Activated naive CD4-positive, alpha-beta T cell treated with anti-CD3 and anti-CD28 coated beads, Interleukin-2, amount 50 U/mL, for 24 hours (primary cell): ENCODE data around the gene SEC16A.
"Not testable (repeated sequence)": the region's sequence is repeated elsewhere in the genome, so short reads cannot be mapped to it uniquely, and the experiment has no call there.

Experiments used
- H3K27ac Mint-ChIP-seq: one replicate; pipeline ENCODE4 v1.8.0; 2021; ENCODE audit warnings: mild to moderate bottlenecking, mixed read lengths
- H3K27me3 Mint-ChIP-seq: one replicate; pipeline ENCODE4 v1.8.0; 2021; ENCODE audit warnings: mixed read lengths
- H3K36me3 Mint-ChIP-seq: one replicate; pipeline ENCODE4 v1.8.0; 2021; ENCODE audit warnings: mixed read lengths
- H3K4me1 Mint-ChIP-seq: one replicate; pipeline ENCODE4 v1.8.0; 2021; ENCODE audit warnings: mixed read lengths
- H3K4me3 Mint-ChIP-seq: one replicate; pipeline ENCODE4 v1.8.0; 2021; ENCODE audit warnings: mild to moderate bottlenecking, mixed read lengths
- H3K9me3 Mint-ChIP-seq: one replicate; pipeline ENCODE4 v1.8.0; 2021; ENCODE audit warnings: mixed read lengths

Gene SEC16A

GRCh38 chr9:136416914-136417313, 65.9 kb downstream of the SEC16A start:
- Mint-ChIP-seq H3K4me1 (peaks cover 15% of the 10 kb centered on the region), H3K36me3 (peaks cover 12% of the 10 kb centered on the region), H3K4me3 (no peak overlapping the region), H3K27ac (no peak overlapping the region), H3K9me3 (no peaks in the 10 kb centered on the region), H3K27me3 (no peaks in the 10 kb centered on the region)

- Mint-ChIP-seq H3K4me1 (peaks cover 19% of the 10 kb centered on the region), H3K27me3 (no peaks in the 10 kb centered on the region), H3K4me3 (no peak overlapping the region), H3K27ac (no peak overlapping the region), H3K36me3 (peaks cover 12% of the 10 kb centered on the region), H3K9me3 (no peaks in the 10 kb centered on the region)
These were observed 66.4 kb downstream of the SEC16A start for GRCh38 chr9:136416427-136416826.

- Mint-ChIP-seq H3K27ac (no peak overlapping the region), H3K4me3 (peak overlapping the region; percentile 4)
These were observed 69.9 kb downstream of the SEC16A start for GRCh38 chr9:136412962-136413361.

GRCh38 chr9:136411378-136411777, 71.5 kb downstream of the SEC16A start:
- peak overlapping the region; percentile 97 for H3K4me3 Mint-ChIP-seq
- H3K27me3 Mint-ChIP-seq: no peaks in the 10 kb centered on the region
- H3K36me3 Mint-ChIP-seq: peaks cover 18% of the 10 kb centered on the region
- H3K27ac Mint-ChIP-seq: peak overlapping the region; percentile 38
- no peaks in the 10 kb centered on the region for H3K9me3 Mint-ChIP-seq
- H3K4me1 Mint-ChIP-seq: peaks cover 52% of the 10 kb centered on the region

More at GRCh38 chr9:136412962-136413361, 69.9 kb downstream of the SEC16A start:
- no peaks in the 10 kb centered on the region for H3K9me3 Mint-ChIP-seq
- H3K36me3 Mint-ChIP-seq: peaks cover 15% of the 10 kb centered on the region
- no peaks in the 10 kb centered on the region for H3K27me3 Mint-ChIP-seq
- H3K4me1 Mint-ChIP-seq: peaks cover 43% of the 10 kb centered on the region

GRCh38 chr9:136410500-136411287, 72.1 kb downstream of the SEC16A start, which contains the start of the genes ENTR1 and PMPCA:
TSS of gene ENTR1 (minus strand) at chr9:136410614. CDS start at chr9:136410397, 217 bp downstream.
TSS of gene PMPCA (plus strand) at chr9:136410658. CDS start at chr9:136410669, 11 bp downstream.
- H3K4me3 Mint-ChIP-seq: peak within 1 kb of the TSS; percentile 97
- no peaks in the 10 kb centered on the region for H3K27me3 Mint-ChIP-seq
- H3K36me3 Mint-ChIP-seq: peaks cover 18% of the 10 kb centered on the region
- H3K9me3 Mint-ChIP-seq: no peaks in the 10 kb centered on the region
- peak within 1 kb of the TSS; percentile 92 for H3K27ac Mint-ChIP-seq
- peaks cover 56% of the 10 kb centered on the region for H3K4me1 Mint-ChIP-seq

GRCh38 chr9:136409557-136410455, 73.0 kb downstream of the SEC16A start:
- Mint-ChIP-seq H3K4me1 (peaks cover 62% of the 10 kb centered on the region), H3K27ac (peak overlapping the region; percentile 91), H3K36me3 (peaks cover 18% of the 10 kb centered on the region), H3K4me3 (peak overlapping the region; percentile 94), H3K27me3 (no peaks in the 10 kb centered on the region), H3K9me3 (no peaks in the 10 kb centered on the region)

- Mint-ChIP-seq H3K27ac (peak overlapping the region; percentile 79), H3K36me3 (peaks cover 14% of the 10 kb centered on the region), H3K4me3 (peak overlapping the region; percentile 33), H3K27me3 (no peaks in the 10 kb centered on the region), H3K4me1 (peaks cover 70% of the 10 kb centered on the region), H3K9me3 (no peaks in the 10 kb centered on the region)
These were observed 74.9 kb downstream of the SEC16A start for GRCh38 chr9:136407911-136408310.

- H3K9me3 Mint-ChIP-seq, H3K27me3 Mint-ChIP-seq, H3K27ac Mint-ChIP-seq, H3K4me3 Mint-ChIP-seq: not testable (repeated sequence)
- Mint-ChIP-seq H3K36me3 (peaks cover 14% of the 10 kb centered on the region), H3K4me1 (peaks cover 70% of the 10 kb centered on the region)
These were observed 75.8 kb downstream of the SEC16A start for GRCh38 chr9:136407061-136407460.

- H3K27me3 Mint-ChIP-seq, H3K9me3 Mint-ChIP-seq, H3K4me3 Mint-ChIP-seq: not testable (repeated sequence)
- peaks cover 10% of the 10 kb centered on the region for H3K36me3 Mint-ChIP-seq
- H3K27ac Mint-ChIP-seq: peak overlapping the region; percentile 8
- peaks cover 66% of the 10 kb centered on the region for H3K4me1 Mint-ChIP-seq
These were observed 76.9 kb downstream of the SEC16A start for GRCh38 chr9:136405904-136406303.

GRCh38 chr9:136405481-136405880, 77.4 kb downstream of the SEC16A start:
- H3K4me1 Mint-ChIP-seq: peaks cover 69% of the 10 kb centered on the region
- no peaks in the 10 kb centered on the region for H3K27me3 Mint-ChIP-seq
- no peaks in the 10 kb centered on the region for H3K9me3 Mint-ChIP-seq
- peaks cover 10% of the 10 kb centered on the region for H3K36me3 Mint-ChIP-seq
- no peak overlapping the region for H3K4me3 Mint-ChIP-seq
- H3K27ac Mint-ChIP-seq: peak overlapping the region; percentile 8

- H3K27me3 Mint-ChIP-seq: no peaks in the 10 kb centered on the region
- peaks cover 10% of the 10 kb centered on the region for H3K36me3 Mint-ChIP-seq
- peaks cover 67% of the 10 kb centered on the region for H3K4me1 Mint-ChIP-seq
- peak overlapping the region; percentile 72 for H3K4me3 Mint-ChIP-seq
- H3K27ac Mint-ChIP-seq: peak overlapping the region; percentile 92
- H3K9me3 Mint-ChIP-seq: no peaks in the 10 kb centered on the region
These were observed 78.1 kb downstream of the SEC16A start for GRCh38 chr9:136404801-136405136.

GRCh38 chr9:136403915-136404800, 78.7 kb downstream of the SEC16A start:
- Mint-ChIP-seq H3K4me1 (peaks cover 63% of the 10 kb centered on the region), H3K36me3 (peaks cover 11% of the 10 kb centered on the region), H3K4me3 (peak overlapping the region; percentile 72), H3K9me3 (no peaks in the 10 kb centered on the region), H3K27me3 (no peaks in the 10 kb centered on the region), H3K27ac (peak overlapping the region; percentile 92)

GRCh38 chr9:136403538-136403914, 79.3 kb downstream of the SEC16A start:
- peaks cover 63% of the 10 kb centered on the region for H3K4me1 Mint-ChIP-seq
- no peaks in the 10 kb centered on the region for H3K27me3 Mint-ChIP-seq
- peak overlapping the region; percentile 74 for H3K27ac Mint-ChIP-seq
- H3K9me3 Mint-ChIP-seq: no peaks in the 10 kb centered on the region
- H3K36me3 Mint-ChIP-seq: peaks cover 9% of the 10 kb centered on the region
- H3K4me3 Mint-ChIP-seq: peak overlapping the region; percentile 72

GRCh38 chr9:136402067-136402466, 80.8 kb downstream of the SEC16A start:
- no peaks in the 10 kb centered on the region for H3K9me3 Mint-ChIP-seq
- no peaks in the 10 kb centered on the region for H3K27me3 Mint-ChIP-seq
- H3K36me3 Mint-ChIP-seq: peaks cover 6% of the 10 kb centered on the region
- H3K27ac Mint-ChIP-seq: peak overlapping the region; percentile 89
- no peak overlapping the region for H3K4me3 Mint-ChIP-seq
- peaks cover 58% of the 10 kb centered on the region for H3K4me1 Mint-ChIP-seq
